Measurements from ENCODE around the gene ZNF283.
A peak's percentile ranks its signal among the peaks of the same experiment; 100 is the strongest.
"Not testable (repeated sequence)": the region's sequence is repeated elsewhere in the genome, so short reads cannot be mapped to it uniquely, and the experiment has no call there.

ZNF283 gene

GRCh38 chr19:43807651-43808050 is 19.5 kb upstream of the ZNF283 start:
- Histone ChIP-seq H3K9me3 (ENCODE audit: low read depth, low read length) (no peaks in the 10 kb centered on the region), H3K4me3 (no peak overlapping the region), H3K27ac (no peak overlapping the region), H3K9ac (ENCODE audit: insufficient read length) (no peak overlapping the region), H3K36me3 (ENCODE audit: insufficient read depth, low read length) (no peaks in the 10 kb centered on the region)
- DNase-seq (ENCODE audit: low read depth, low spot score), result no peak
- no peak for TF ChIP-seq FOXP2 (optimal IDR thresholded peaks at IDR 0.05; ENCODE audit: control extremely low read depth, extremely low read length, insufficient read depth)

- TF ChIP-seq EZH2 (IDR thresholded peaks at IDR 0.05) (no peak), POLR2AphosphoS5 (IDR thresholded peaks at IDR 0.05; ENCODE audit: borderline replicate concordance, low read depth, low read length) (no peak), FOXP2 (optimal IDR thresholded peaks at IDR 0.05; ENCODE audit: control extremely low read depth, extremely low read length, insufficient read depth) (no peak)
- peak; percentile 39 for DNase-seq (ENCODE audit: low read depth, low spot score)
- H3K27ac ChIP-seq, result no peak overlapping the region
- no peaks in the 10 kb centered on the region for H3K9me3 ChIP-seq (ENCODE audit: low read depth, low read length)
- no peaks in the 10 kb centered on the region for H3K36me3 ChIP-seq (ENCODE audit: insufficient read depth, low read length)
- no peak overlapping the region for H3K9ac ChIP-seq (ENCODE audit: insufficient read length)
- H3K4me3 ChIP-seq, result no peak overlapping the region
Measured at GRCh38 chr19:43809762-43810696, 17.1 kb upstream of the ZNF283 start.

DNA sequence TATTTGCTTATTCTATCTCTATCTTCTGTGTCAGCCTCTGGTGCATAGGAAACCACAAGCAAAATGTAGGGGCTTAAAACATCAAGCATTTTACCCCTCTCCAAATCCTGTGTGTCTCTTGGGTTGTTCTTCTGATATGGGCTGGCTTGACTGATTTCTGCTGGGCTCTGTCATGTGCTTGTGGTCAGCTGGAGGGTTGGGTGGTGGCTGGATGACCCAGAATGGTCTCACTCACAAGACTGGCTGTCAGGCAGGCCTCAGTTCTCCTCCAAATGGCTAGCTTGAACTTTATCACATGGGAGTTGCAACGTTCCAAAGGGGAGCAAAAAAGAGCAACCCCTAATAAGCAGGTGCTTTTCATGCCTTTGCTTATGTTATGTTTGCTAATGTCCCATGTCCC is 15.3 kb upstream of the ZNF283 start:
- TF ChIP-seq FOXP2 (optimal IDR thresholded peaks at IDR 0.05; ENCODE audit: control extremely low read depth, extremely low read length, insufficient read depth) (no peak), POLR2AphosphoS5 (IDR thresholded peaks at IDR 0.05; ENCODE audit: borderline replicate concordance, low read depth, low read length) (no peak), EZH2 (IDR thresholded peaks at IDR 0.05) (no peak)
- H3K36me3 ChIP-seq (ENCODE audit: insufficient read depth, low read length), result no peaks in the 10 kb centered on the region
- H3K9ac ChIP-seq (ENCODE audit: insufficient read length), result no peak overlapping the region
- H3K9me3 ChIP-seq (ENCODE audit: low read depth, low read length), result no peaks in the 10 kb centered on the region
- no peak for DNase-seq (ENCODE audit: low read depth, low spot score)
- no peak overlapping the region for H3K27ac ChIP-seq
- no peak overlapping the region for H3K4me3 ChIP-seq

DNA sequence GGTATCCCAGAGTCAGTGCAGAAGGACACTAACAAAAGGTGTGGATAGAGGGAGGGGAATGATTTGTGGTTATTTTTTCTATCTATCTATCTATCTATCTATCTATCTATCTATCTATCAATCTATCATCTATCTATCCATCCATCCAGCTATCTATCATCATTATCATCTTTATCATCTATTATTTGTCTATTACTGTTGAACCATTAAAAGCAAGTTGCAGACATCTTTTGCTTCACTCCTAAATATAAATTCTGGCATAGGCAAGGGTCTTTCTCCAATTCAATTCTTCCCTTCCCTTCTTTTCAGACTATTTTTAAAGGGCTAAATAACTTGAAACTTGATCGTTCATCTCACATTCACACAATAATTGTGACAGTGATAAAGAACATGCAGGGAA is 14.9 kb upstream of the ZNF283 start:
- Histone ChIP-seq H3K9me3 (ENCODE audit: low read depth, low read length) (no peaks in the 10 kb centered on the region), H3K27ac (no peak overlapping the region), H3K36me3 (ENCODE audit: insufficient read depth, low read length) (no peaks in the 10 kb centered on the region), H3K4me3 (no peak overlapping the region), H3K9ac (ENCODE audit: insufficient read length) (no peak overlapping the region)
- TF ChIP-seq FOXP2 (optimal IDR thresholded peaks at IDR 0.05; ENCODE audit: control extremely low read depth, extremely low read length, insufficient read depth) (no peak), EZH2 (IDR thresholded peaks at IDR 0.05) (no peak), POLR2AphosphoS5 (IDR thresholded peaks at IDR 0.05; ENCODE audit: borderline replicate concordance, low read depth, low read length) (no peak)
- DNase-seq (ENCODE audit: low read depth, low spot score), result no peak

DNA sequence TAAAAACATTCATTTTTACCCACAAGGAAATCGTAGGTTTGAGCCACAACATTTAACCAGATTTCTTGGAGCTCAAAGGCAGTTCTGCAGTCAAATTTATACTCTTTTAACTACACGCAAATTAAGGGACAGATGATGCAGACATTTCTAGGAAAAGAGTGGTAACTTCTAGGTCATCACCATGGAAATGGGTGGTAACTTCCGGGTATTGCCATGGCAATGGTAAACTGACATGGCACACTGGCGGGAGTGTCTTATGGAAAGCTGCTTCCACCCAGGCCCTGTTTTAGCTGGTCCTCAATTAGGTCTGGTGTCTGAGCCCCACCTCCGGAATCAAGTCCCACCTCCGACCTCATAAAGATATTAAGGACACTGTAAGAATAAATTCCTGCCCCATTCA is 14.4 kb upstream of the ZNF283 start:
- no peak for TF ChIP-seq FOXP2 (optimal IDR thresholded peaks at IDR 0.05; ENCODE audit: control extremely low read depth, extremely low read length, insufficient read depth)
- H3K36me3 ChIP-seq (ENCODE audit: insufficient read depth, low read length), result no peaks in the 10 kb centered on the region
- no peak overlapping the region for H3K4me3 ChIP-seq
- DNase-seq (ENCODE audit: low read depth, low spot score), result no peak
- no peak overlapping the region for H3K27ac ChIP-seq
- no peaks in the 10 kb centered on the region for H3K9me3 ChIP-seq (ENCODE audit: low read depth, low read length)
- H3K9ac ChIP-seq (ENCODE audit: insufficient read length), result no peak overlapping the region

GRCh38 chr19:43814663-43815352 is 12.3 kb upstream of the ZNF283 start:
- no peak overlapping the region for H3K27ac ChIP-seq
- no peak for TF ChIP-seq EZH2 (IDR thresholded peaks at IDR 0.05)
- TF ChIP-seq FOXP2 (optimal IDR thresholded peaks at IDR 0.05; ENCODE audit: control extremely low read depth, extremely low read length, insufficient read depth), result no peak
- no peak for TF ChIP-seq POLR2AphosphoS5 (IDR thresholded peaks at IDR 0.05; ENCODE audit: borderline replicate concordance, low read depth, low read length)
- H3K4me3 ChIP-seq, result no peak overlapping the region
- H3K36me3 ChIP-seq (ENCODE audit: insufficient read depth, low read length), result no peaks in the 10 kb centered on the region
- H3K9ac ChIP-seq (ENCODE audit: insufficient read length), result no peak overlapping the region
- no peak for DNase-seq (ENCODE audit: low read depth, low spot score)
- H3K9me3 ChIP-seq (ENCODE audit: low read depth, low read length), result no peaks in the 10 kb centered on the region

DNA sequence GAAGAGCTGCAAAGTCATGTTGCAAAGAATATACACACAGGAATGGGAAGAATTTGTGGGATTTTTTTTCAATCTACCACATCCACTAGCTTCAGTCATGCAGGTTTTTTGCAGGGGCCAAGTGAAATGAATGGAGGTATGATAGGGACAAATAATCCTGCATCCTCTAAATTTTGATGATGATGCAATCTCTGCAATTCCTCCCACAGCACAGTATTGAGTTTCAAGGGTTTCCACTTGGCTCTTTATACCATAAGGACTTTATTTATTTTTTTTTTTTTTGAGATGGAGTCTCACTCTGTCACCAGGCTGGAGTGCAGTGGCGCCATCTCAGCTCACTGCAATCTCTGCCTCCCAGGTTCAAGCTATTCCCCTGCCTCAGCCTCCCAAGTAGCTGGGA is 9.7 kb upstream of the ZNF283 start:
- not testable (repeated sequence) for H3K9me3 ChIP-seq (ENCODE audit: low read depth, low read length); H3K36me3 ChIP-seq (ENCODE audit: insufficient read depth, low read length); H3K4me3 ChIP-seq; DNase-seq (ENCODE audit: low read depth, low spot score); H3K9ac ChIP-seq (ENCODE audit: insufficient read length); H3K27ac ChIP-seq

- Histone ChIP-seq H3K9me3 (ENCODE audit: low read depth, low read length) (no peaks in the 10 kb centered on the region), H3K36me3 (ENCODE audit: insufficient read depth, low read length) (no peaks in the 10 kb centered on the region), H3K4me3 (no peak overlapping the region), H3K27ac (no peak overlapping the region), H3K9ac (ENCODE audit: insufficient read length) (no peak overlapping the region)
- no peak for TF ChIP-seq EZH2 (IDR thresholded peaks at IDR 0.05)
- TF ChIP-seq POLR2AphosphoS5 (IDR thresholded peaks at IDR 0.05; ENCODE audit: borderline replicate concordance, low read depth, low read length), result no peak
- TF ChIP-seq FOXP2 (optimal IDR thresholded peaks at IDR 0.05; ENCODE audit: control extremely low read depth, extremely low read length, insufficient read depth), result no peak
- DNase-seq (ENCODE audit: low read depth, low spot score), result no peak
Measured at GRCh38 chr19:43818500-43818899, 8.6 kb upstream of the ZNF283 start.

Data from SK-N-MC (cell line).